Stimulated activated CD4-positive, alpha-beta T cell treated with anti-CD3 and anti-CD28 coated beads, Interleukin-4, amount 100 ng/mL, for 4 hours (primary cell): Measurements from ENCODE around the gene NDST1.

Experiments used
- DNase-seq, 2 experiments: peaks; one replicate each; pipeline ENCODE4 v3.0.0-alpha.2; 2020

The NDST1 gene

GRCh38 chr5:150550286-150550685 is 42.4 kb downstream of the NDST1 start:
- no peak for DNase-seq

DNA sequence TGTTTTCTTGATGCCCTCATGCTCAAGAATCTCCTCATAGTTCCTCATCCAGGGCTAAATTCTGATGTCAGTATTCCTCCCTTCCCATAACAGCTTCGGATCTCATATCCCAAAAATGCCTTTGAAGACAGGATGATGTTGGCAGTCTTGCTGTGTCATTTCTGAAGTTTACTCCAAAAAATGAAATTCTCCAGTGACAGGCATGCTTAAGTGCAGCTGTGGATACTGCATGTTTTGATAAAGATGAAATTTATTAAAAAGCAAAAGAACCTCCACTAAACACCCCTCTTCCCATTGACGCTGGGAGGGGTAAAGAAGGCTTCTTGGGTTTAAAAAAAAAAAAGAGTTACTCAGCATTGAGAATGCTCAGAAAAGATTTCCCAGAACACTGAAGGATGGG is 43.1 kb downstream of the NDST1 start:
- no peak for DNase-seq

GRCh38 chr5:150553402-150553801 is 45.5 kb downstream of the NDST1 start:
- DNase-seq = no peak

GRCh38 chr5:150553911-150554310 is 46.0 kb downstream of the NDST1 start:
- DNase-seq = no peak

- DNase-seq = no peak
These were observed 46.9 kb downstream of the NDST1 start for GRCh38 chr5:150554857-150555256.

DNA sequence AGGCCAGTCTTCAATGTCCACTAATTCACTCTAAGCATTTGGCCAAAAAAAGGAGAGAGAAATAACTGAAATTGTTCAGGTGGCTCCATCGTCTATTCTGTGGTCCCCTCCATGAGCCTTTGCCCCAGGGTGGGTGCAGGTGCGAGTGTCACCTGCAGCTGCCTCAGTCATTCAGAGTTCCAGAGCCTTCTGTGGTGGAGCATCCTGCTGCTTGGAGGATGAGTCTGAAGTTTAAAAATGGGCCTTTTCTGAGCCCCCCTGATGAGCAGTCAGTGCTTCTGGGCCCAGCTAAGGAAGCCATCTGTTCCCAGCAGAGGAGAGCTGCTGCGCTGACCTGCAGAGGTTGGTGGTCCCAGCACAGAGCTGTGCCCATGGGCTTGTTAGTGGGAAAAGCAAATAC is 48.2 kb downstream of the NDST1 start:
- no peak for DNase-seq

DNA sequence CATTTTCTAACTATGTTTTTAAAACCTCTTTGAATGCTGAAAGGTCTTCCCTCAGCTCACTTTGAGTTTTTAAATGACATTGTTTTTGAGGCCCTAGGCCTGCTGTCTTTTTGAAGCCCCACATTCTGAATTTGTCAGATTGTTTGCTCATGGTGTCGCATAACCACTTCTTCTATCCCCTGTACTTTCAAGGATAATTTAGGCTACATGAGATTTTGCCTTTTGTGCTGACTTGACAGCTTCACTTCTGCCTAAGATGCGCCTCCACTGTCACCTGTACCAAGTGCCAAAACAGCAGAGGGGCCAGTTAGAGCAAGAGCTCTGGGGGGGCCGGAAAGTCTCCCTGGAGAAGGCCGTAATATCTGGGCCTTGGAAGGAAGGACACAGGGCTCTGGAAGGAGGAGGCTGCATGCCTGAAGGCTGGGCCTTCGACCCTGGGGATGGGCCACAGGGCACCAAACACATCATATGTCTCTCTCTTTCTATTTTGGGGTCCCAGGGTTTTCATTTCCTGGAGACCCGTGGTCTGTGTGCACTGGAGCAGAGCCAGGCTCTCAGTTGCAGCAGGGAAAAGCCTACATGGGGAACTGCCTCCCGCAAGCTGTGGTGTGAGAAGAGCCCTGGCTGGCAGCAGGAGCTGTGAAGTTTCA is 49.1 kb downstream of the NDST1 start:
- no peak for DNase-seq

DNA sequence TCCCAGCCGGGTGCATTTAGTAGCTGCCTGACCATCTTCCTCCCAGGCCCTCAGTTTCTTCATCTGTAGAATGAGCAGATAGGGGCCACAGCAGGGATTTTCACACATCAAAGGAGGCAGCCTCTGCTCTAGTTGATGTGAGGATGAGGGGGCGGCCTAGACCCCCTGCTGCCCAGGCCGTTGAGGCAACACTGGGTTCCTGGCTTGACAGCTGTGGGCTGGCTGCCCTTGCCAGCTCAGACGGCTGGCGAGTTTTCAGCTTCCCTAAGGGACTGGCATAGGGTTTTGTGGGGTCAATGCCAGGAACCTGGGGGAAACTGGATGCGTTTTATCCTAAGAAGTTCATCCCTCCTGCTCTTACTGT is 49.6 kb downstream of the NDST1 start:
- DNase-seq = no peak

DNA sequence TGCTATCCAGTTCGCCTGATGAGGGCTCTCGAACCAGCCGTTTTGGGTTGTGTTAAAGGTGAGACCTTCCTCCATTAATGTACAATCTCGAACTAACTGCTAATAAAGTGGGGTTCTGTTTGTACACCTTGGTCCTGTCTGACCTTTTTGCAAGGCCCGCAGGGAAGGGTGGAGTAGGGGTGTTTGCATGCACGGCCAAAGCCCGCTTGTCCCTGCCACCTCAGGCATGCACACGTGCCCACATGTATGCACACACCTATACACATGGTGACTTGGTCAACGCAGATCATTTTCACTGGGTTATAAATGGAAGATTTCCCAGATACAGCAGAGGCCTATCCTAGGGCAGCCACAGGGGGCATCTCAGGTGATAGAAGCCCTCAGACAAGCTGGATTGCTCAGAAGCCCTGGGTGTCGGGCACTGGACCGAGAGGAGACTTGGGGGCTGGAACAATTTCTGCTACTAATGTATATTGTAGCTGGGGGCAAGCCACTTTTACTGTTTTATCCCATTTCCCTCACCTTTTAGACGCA is 50.2 kb downstream of the NDST1 start:
- DNase-seq = no peak

GRCh38 chr5:150559088-150559487 is 51.2 kb downstream of the NDST1 start:
- no peak for DNase-seq

DNA sequence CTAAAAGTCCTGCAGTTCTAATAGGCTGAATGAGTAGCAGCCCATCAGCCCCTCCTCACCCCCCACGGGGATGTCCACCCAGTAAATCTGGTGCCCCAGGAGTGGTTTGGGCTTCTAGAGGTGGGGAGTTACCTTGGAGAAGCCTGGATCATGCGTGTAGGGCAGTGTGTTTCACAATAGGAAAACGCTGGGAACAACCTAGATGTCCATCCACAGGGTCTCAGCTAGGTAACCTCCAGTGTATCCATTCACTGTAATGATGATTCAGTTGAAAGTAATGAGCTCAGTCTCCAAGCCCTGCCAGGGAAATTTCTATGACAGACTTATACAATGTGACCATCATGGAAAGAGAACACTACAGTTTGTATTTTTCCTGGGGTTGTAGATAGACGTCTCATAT is 51.8 kb downstream of the NDST1 start:
- DNase-seq = no peak

DNA sequence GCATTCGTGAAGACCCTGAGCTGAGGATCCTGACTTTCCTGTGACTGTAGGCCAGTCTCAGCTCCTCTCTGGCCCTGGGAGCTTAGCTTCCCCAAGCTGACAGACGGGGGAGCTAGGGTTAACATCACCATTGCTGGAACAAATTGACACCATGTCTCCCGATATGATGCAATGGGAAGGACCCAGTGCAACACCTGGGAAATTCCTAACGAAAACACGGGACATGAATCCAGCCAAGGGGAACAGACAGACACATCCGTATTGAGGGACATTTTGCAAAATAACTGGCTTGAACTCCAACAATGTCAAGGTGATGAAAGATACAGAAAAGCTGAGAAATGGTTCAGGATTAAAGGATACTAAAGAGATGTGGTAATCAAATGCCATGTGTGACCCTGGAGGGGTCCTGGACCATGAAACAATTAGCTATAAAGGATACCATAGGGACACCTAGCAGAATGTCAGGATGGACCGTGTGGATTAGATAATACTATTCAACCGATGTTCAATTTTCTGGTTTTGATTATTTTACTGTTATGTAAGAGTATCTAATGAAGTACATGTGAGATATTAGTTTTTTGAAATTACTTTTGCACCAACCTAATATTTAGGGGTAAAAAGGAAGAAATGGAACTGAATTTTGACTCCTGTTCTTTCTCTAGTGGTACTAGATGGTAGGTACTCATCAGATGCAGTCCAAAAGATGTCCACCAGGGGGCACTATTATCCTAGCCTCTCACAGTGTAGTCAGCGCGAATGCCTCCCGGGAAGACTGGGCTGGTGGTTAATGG is 52.7 kb downstream of the NDST1 start:
- DNase-seq = peak; percentile 75

- no peak for DNase-seq
These were observed 53.2 kb downstream of the NDST1 start for GRCh38 chr5:150561192-150561512.

DNA sequence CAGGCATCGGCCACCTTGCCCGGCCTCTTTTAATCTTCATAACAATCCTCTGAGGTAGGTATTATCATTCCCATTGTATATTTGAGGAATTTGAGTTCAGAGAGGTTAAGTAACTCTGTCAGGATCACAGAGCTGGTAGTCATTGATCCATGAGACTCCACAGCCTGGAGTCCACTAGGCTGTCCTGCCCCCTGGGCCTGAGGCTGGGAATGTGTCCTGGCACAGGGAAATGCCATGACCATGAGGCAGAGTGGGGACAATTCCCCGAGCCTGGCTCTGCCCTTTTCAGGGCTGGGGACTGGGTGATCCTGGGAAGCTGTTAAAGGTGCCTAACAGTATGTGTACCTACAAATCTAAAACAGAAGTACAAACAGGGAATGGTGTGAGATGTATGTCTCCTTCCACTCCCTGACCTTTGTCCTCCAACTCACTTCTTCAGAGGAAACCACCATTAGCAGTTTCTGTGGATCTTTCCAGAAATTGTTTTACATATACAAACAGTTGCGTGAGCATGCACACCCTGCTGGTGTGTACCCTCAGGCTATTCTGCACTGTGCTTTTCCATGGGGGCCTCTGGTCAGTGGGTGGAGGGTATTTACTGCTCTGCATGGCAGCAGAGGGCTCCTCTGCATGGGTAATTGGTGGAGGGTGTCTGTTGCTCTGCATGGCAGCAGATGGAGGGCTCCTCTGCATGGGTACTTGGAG is 53.8 kb downstream of the NDST1 start:
- no peak for DNase-seq

DNA sequence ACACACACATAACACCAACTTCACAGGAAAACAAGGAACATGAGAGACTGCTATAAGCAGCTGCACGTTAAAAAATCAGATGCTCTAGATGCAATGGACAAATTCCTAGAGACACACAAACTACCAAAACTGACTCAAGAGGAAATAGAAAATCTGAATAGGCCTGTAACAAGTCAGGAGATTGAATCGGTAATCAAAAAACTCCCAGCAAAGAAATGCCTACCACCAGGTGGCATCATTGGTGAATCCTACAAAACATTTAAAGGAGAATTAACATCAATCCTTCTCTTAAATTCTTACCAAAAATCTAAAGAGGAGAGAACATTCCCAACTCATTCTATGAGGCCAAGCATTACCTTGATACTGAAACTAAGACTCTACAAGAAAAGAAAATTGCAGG is 54.9 kb downstream of the NDST1 start:
- no peak for DNase-seq

DNA sequence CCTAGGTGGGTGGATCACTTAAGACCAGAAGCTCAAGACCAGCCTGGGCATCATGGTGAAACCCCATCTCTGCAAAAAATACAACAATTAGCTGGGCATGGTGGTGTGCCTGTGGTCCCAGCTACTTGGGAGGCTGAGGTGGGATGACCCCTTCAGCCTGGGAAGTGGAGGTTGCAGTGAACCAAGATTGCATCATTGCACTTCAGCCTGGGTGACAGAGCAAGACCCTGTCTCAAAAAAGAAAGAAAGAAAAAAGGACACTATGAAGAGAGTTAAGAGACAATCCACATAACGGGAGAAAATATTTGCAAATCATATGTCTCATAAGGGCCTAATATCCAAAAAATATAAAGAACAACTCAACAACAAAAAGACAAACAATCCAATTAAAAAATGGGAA is 57.9 kb downstream of the NDST1 start:
- no peak for DNase-seq

DNA sequence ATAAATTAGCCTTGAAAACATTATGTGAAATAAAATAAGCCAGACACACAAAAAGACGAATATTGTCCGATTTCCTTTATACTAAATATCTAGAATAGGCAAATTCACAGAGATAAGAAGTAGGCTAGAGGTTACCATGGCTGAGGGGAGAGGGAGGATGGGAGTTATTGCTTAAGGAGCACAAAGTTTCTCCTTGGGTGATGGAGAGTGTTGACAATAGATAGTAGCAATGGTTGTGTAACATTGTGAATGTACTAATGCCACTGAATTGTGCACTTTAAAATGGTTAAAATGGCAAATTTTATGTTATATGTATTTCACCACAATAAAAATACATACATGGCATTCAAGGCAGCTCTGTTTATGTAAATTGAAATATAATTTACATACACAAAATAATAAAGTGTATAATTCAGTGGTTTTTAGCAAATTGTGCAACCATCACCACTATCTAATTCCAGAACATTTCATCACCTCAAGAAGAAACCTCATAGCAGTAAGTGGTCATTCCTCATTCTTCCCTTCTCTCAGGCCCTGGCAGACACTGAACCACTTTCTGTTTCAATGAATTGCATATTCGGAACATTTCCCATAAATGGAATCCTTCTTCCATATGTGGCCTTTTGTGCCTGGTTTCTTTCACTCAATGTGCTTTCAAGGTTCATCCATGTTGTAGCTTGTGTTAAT is 59.2 kb downstream of the NDST1 start:
- no peak for DNase-seq

- no peak for DNase-seq
These were observed 60.7 kb downstream of the NDST1 start for GRCh38 chr5:150568663-150569062.

- DNase-seq = no peak
These were observed 62.4 kb downstream of the NDST1 start for GRCh38 chr5:150570333-150570732.

- DNase-seq = no peak
These were observed 63.9 kb downstream of the NDST1 start for GRCh38 chr5:150571836-150572235.

DNA sequence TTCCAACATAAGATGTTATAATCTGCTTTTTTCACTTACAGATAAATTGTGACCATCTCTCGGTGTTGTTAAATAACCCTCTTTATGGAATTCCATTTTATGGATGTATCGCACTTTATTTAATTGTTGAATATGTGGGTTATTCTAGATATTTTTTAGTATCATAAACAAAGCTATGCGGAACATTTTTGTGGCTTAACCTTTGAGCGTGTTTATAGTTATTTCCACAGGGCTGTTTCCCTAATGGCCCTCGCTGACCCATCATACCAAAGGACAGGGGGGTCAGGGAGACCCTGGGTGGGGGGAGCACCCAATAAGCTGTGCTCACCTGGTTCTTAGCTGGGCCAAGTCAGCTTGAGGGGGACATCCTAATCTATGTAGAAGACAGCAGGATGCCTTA is 65.3 kb downstream of the NDST1 start:
- no peak for DNase-seq

GRCh38 chr5:150573867-150574817 is 66.2 kb downstream of the NDST1 start:
- no peak for DNase-seq
